Keratinocyte (primary cell): ENCODE results near the gene MKX. TPM values are rescaled to one million over a fixed set of nuclear protein-coding genes. Genes with fewer than 3 reads are reported as not detected.

Experiments
- DNase-seq: peaks from one replicate; pipeline ENCODE4 v3.0.0-alpha.2; 2011; ENCODE audit warnings: low read depth, missing footprints, low spot score
- FAIRE-seq: peaks from 2 replicates; lab custom pipeline; 2011; peaks lifted over from hg19 to GRCh38; lab: Jason Lieb, UNC
- H2AFZ ChIP-seq: 2 replicates; pipeline ENCODE4 v1.6.0; 2012; ENCODE audit warnings: low read length, control low read depth, inconsistent platforms; ENCODE audit not compliant: control insufficient read depth
- H3K27ac ChIP-seq: 2 replicates; pipeline ENCODE4 v1.5.1; 2011; ENCODE audit warnings: low read length; ENCODE audit not compliant: control insufficient read depth, insufficient read depth
- H3K27me3 ChIP-seq: 3 replicates; pipeline ENCODE4 v1.6.0; 2011; ENCODE audit warnings: low read length; ENCODE audit not compliant: control insufficient read depth, insufficient read depth; ENCODE audit errors: extremely low read depth
- H3K36me3 ChIP-seq, 2 experiments: 2 replicates in 1 of 2; 3 replicates in 1 of 2; pipeline ENCODE4 v1.5.1; 2011; ENCODE audit warnings: low read length in 2 of 2, mild to moderate bottlenecking in 1 of 2; ENCODE audit not compliant: control insufficient read depth in 2 of 2, insufficient read depth in 2 of 2; ENCODE audit errors: extremely low read depth in 1 of 2
- H3K4me1 ChIP-seq: 3 replicates; pipeline ENCODE4 v1.5.1; 2011; ENCODE audit warnings: low read length; ENCODE audit not compliant: control insufficient read depth, insufficient read depth; ENCODE audit errors: extremely low read depth
- H3K4me2 ChIP-seq: 3 replicates; pipeline ENCODE4 v1.6.0; 2011; ENCODE audit warnings: low read depth, low read length; ENCODE audit not compliant: control insufficient read depth, insufficient read depth; ENCODE audit errors: extremely low read depth
- H3K4me3 ChIP-seq, 3 experiments: fragments of 200-600 bp in 1 of 3; sonication (generic) in 1 of 3; 2 replicates in 2 of 3; 3 replicates in 1 of 3; pipeline ENCODE4 v1.5.1; 2011 to 2016; ENCODE audit warnings: low read length in 3 of 3, mild to moderate bottlenecking in 3 of 3, control low read depth in 2 of 3, inconsistent platforms in 1 of 3, low read depth in 1 of 3, mixed read lengths in 1 of 3, mixed run types in 1 of 3, moderate library complexity in 1 of 3; ENCODE audit not compliant: control insufficient read depth in 2 of 3, insufficient read depth in 2 of 3; ENCODE audit errors: extremely low read depth in 1 of 3
- H3K79me2 ChIP-seq: 2 replicates; pipeline ENCODE4 v1.6.0; 2012; ENCODE audit warnings: low read length; ENCODE audit not compliant: control insufficient read depth, insufficient read depth
- H3K9ac ChIP-seq: 3 replicates; pipeline ENCODE4 v1.6.0; 2011; ENCODE audit warnings: low read length; ENCODE audit not compliant: control insufficient read depth, insufficient read depth; ENCODE audit errors: extremely low read depth
- H3K9me1 ChIP-seq: 3 replicates; pipeline ENCODE4 v1.6.0; 2011; ENCODE audit warnings: low read length; ENCODE audit not compliant: control insufficient read depth, insufficient read depth; ENCODE audit errors: extremely low read depth
- H3K9me3 ChIP-seq: 2 replicates; pipeline ENCODE4 v1.5.1; 2012; ENCODE audit warnings: low read depth, low read length; ENCODE audit not compliant: control insufficient read depth
- H4K20me1 ChIP-seq: 3 replicates; pipeline ENCODE4 v1.6.0; 2011; ENCODE audit warnings: low read length; ENCODE audit not compliant: control insufficient read depth, insufficient read depth; ENCODE audit errors: extremely low read depth
- EZH2 ChIP-seq: IDR thresholded peaks from one replicate; pipeline ENCODE4 v1.6.1; 2012; ENCODE audit warnings: inconsistent platforms, mild to moderate bottlenecking, low read length, moderate library complexity
- dilution Hi-C: fragments of 300-500 bp; cut with MboI; formaldehyde crosslinking; loops from one replicate; pipeline ENCODE4 v1.7.0; 2020; ENCODE audit warnings: low sequenced_read_pairs; ENCODE audit not compliant: extremely low pct_ligation_motif_present
- polyA plus RNA-seq, 5 experiments: library from polyadenylated mRNA; depleted of rRNA in 3 of 5; stranded (reverse) in 3 of 5; stranded (forward) in 1 of 5; unstranded in 1 of 5; fragments of >200 nt; gene quantifications; 1 replicate in 1 of 5; 2 replicates in 3 of 5; 3 replicates in 1 of 5; pipeline versions ENCODE4 v1.2.1 to v1.2.3, GENCODE V29; 2011 to 2012; ENCODE audit warnings: missing spikeins in 2 of 5, low read depth in 1 of 5, low replicate concordance in 1 of 5
- TF ChIP-seq, protein P1 (sequence below), 3 experiments: IDR thresholded peaks in 1 of 3; conservative IDR thresholded peaks in 1 of 3; optimal IDR thresholded peaks in 1 of 3; 2 replicates in 2 of 3; 3 replicates in 1 of 3; pipeline versions ENCODE3 to v1.5.1; 2011; ENCODE audit warnings: low read length in 3 of 3, mild to moderate bottlenecking in 3 of 3, moderate library complexity in 2 of 3, control low read depth in 1 of 3, inconsistent platforms in 1 of 3; ENCODE audit not compliant: insufficient read depth in 2 of 3; ENCODE audit errors: extremely low read depth in 1 of 3

Gene MKX
- polyA plus RNA-seq, 1 donor (not counting 4 experiments of a cell fraction or from before 2014, with no cell fraction given): 0.04 TPM

DNA sequence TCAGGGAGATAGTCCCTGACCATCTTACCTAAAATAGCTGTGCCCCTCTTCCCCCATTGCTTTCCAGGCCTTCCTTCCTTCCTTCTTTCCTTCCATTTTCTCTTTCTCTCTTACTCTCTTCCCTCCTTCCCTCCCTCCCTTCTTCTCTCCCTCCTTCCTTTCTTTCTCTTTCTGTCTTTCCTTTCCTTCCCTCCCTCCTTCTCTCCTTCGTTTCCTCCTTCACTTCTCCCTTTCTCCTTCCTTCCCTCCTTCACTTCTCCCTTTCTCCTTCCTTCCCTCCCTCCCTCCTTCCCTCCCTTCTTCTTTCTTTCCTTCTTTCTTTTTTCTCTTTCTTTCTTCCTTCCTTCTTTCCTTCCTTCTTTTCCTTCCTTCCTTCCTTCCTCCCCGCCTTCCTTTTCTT lies 24.6 kb upstream of the MKX start:
- Histone ChIP-seq H3K27me3 (peaks cover 5% of the 10 kb centered on the region), H3K79me2 (no peaks in the 10 kb centered on the region), H3K4me2 (no peak overlapping the region), H3K4me3 (no peak overlapping the region), H3K4me1 (no peaks in the 10 kb centered on the region), H2AFZ (no peak overlapping the region), H3K9ac (no peak overlapping the region), H3K9me3 (no peaks in the 10 kb centered on the region), H3K9me1 (no peaks in the 10 kb centered on the region), H4K20me1 (no peaks in the 10 kb centered on the region), H3K27ac (no peak overlapping the region), H3K36me3 (no peaks in the 10 kb centered on the region)
- FAIRE-seq: no peak
- no peak for TF ChIP-seq EZH2
- TF ChIP-seq, protein P1, sequence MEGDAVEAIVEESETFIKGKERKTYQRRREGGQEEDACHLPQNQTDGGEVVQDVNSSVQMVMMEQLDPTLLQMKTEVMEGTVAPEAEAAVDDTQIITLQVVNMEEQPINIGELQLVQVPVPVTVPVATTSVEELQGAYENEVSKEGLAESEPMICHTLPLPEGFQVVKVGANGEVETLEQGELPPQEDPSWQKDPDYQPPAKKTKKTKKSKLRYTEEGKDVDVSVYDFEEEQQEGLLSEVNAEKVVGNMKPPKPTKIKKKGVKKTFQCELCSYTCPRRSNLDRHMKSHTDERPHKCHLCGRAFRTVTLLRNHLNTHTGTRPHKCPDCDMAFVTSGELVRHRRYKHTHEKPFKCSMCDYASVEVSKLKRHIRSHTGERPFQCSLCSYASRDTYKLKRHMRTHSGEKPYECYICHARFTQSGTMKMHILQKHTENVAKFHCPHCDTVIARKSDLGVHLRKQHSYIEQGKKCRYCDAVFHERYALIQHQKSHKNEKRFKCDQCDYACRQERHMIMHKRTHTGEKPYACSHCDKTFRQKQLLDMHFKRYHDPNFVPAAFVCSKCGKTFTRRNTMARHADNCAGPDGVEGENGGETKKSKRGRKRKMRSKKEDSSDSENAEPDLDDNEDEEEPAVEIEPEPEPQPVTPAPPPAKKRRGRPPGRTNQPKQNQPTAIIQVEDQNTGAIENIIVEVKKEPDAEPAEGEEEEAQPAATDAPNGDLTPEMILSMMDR (optimal IDR thresholded peaks at IDR 0.05 in 1 of 3, IDR thresholded peaks at IDR 0.05 in 1 of 3, conservative IDR thresholded peaks at IDR 0.05 in 1 of 3; ENCODE audit: extremely low read depth in 1 of 3, insufficient read depth in 2 of 3, low read length in 3 of 3): no peak
- dilution Hi-C loops: no loop called here
- no peak for DNase-seq

DNA sequence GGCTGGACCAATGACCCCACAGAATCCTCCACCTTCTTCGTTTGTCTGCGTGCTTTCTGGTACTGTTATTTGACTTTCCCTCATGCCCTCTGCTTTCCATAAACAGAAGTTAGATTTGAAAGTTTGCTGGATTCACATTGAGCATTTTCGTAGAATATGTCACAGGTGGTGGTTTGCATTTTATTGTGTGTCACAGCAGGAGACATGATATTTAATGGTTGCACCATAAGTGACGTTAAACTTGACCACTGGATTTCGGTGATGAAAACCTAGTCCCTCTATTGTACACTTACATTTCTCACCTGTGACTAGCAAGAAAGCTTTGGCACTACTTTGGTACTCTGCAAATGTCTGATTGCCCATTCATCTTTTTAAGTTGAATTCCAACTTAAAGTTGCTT lies 15.2 kb upstream of the MKX start:
- TF ChIP-seq EZH2: no peak
- TF ChIP-seq, protein P1 (optimal IDR thresholded peaks at IDR 0.05 in 1 of 3, IDR thresholded peaks at IDR 0.05 in 1 of 3, conservative IDR thresholded peaks at IDR 0.05 in 1 of 3; ENCODE audit: extremely low read depth in 1 of 3, insufficient read depth in 2 of 3, low read length in 3 of 3): no peak
- Histone ChIP-seq H3K36me3 (no peaks in the 10 kb centered on the region), H4K20me1 (no peaks in the 10 kb centered on the region), H3K9me1 (no peaks in the 10 kb centered on the region), H2AFZ (no peak overlapping the region), H3K79me2 (no peaks in the 10 kb centered on the region), H3K9ac (no peak overlapping the region), H3K4me3 (no peak overlapping the region), H3K27me3 (no peaks in the 10 kb centered on the region), H3K4me1 (no peaks in the 10 kb centered on the region), H3K27ac (no peak overlapping the region), H3K9me3 (no peaks in the 10 kb centered on the region), H3K4me2 (no peak overlapping the region)
- FAIRE-seq (no peak), DNase-seq (no peak)
- dilution Hi-C loops: no loop called here
